GM19099 (cell line): ENCODE data around the gene MYRIP.

ENCODE experiments used
- POLR2A ChIP-seq: IDR thresholded peaks from 3 replicates; pipeline ENCODE4 v1.6.1; 2011; ENCODE audit warnings: low read depth; ENCODE audit not compliant: insufficient read length; ENCODE audit errors: extremely low read depth

MYRIP gene

GRCh38 chr3:40223856-40224255, 414.4 kb downstream of the MYRIP start:
- TF ChIP-seq POLR2A: no peak

GRCh38 chr3:40224796-40225515, 415.5 kb downstream of the MYRIP start:
- no peak for TF ChIP-seq POLR2A

- no peak for TF ChIP-seq POLR2A
Measured at GRCh38 chr3:40226636-40227035, 417.2 kb downstream of the MYRIP start.

- TF ChIP-seq POLR2A: no peak
Measured at GRCh38 chr3:40228792-40229350, 419.5 kb downstream of the MYRIP start.

GRCh38 chr3:40229386-40229785, 420.0 kb downstream of the MYRIP start:
- no peak for TF ChIP-seq POLR2A

- TF ChIP-seq POLR2A: no peak
Measured at GRCh38 chr3:40229963-40230362, 420.6 kb downstream of the MYRIP start.

GRCh38 chr3:40230382-40230781, 421.0 kb downstream of the MYRIP start:
- TF ChIP-seq POLR2A: no peak

- no peak for TF ChIP-seq POLR2A
Measured at GRCh38 chr3:40232626-40233025, 423.2 kb downstream of the MYRIP start.

- no peak for TF ChIP-seq POLR2A
Measured at GRCh38 chr3:40237159-40237558, 427.8 kb downstream of the MYRIP start.

- no peak for TF ChIP-seq POLR2A
Measured at GRCh38 chr3:40237889-40238571, 428.6 kb downstream of the MYRIP start.

GRCh38 chr3:40240921-40241320, 431.5 kb downstream of the MYRIP start:
- no peak for TF ChIP-seq POLR2A

- no peak for TF ChIP-seq POLR2A
Measured at GRCh38 chr3:40242216-40242615, 432.8 kb downstream of the MYRIP start.

GRCh38 chr3:40242638-40243037, 433.2 kb downstream of the MYRIP start:
- TF ChIP-seq POLR2A: no peak

- no peak for TF ChIP-seq POLR2A
Measured at GRCh38 chr3:40243056-40243455, 433.6 kb downstream of the MYRIP start.

- TF ChIP-seq POLR2A: no peak
Measured at GRCh38 chr3:40247714-40248454, 438.5 kb downstream of the MYRIP start.
